ENCODE measurements around the gene NKIRAS2.
A peak's percentile ranks its signal among the peaks of the same experiment; 100 is the strongest.

The NKIRAS2 gene

GRCh38 chr17:42027590-42027889 is 7.7 kb downstream of the NKIRAS2 start:
- no peak for DNase-seq (ENCODE audit: low spot score)

- DNase-seq (ENCODE audit: low spot score) = no peak
Observed at GRCh38 chr17:42027961-42028790, 8.3 kb downstream of the NKIRAS2 start.

DNA sequence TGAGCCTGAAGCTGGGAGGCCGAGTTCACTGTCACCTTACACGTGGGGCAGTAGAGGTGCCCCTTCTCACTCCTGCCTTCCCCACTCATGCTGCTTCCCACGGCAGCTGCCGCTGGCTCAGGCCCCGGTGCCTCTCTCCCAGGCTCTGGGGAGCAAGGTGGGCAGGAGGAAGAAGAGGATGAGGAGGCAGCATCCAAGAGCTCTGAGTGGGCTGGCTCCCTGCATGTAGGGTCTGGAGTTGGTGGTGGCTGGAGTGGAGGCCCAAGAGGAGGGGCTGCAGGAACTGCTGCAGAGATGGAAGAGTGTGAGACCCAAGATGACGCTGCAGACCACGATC is 8.9 kb downstream of the NKIRAS2 start:
- no peak for DNase-seq (ENCODE audit: low spot score)

DNA sequence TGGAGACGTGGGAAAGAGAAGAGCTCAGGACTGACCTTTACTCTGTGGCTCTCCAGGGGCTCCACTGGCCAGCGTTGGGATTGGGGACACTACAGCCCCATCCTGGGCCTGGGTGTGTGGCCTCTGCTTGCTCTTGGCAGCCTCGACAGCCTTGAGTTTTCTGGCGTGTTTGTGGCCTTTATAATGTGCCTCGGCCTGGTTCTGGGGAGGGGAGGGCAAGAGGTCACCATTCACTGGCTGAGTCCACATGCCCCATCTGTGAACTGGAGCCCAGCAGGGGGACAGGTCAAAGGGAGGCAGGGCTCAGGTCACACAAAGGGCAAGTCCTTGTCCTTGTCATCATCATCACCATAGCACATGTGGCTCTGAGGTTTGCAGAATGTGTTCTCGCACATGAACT is 11.7 kb downstream of the NKIRAS2 start:
- DNase-seq (ENCODE audit: low spot score) = no peak

- no peak for DNase-seq (ENCODE audit: low spot score)
Observed at GRCh38 chr17:42034059-42034458, 14.2 kb downstream of the NKIRAS2 start.

GRCh38 chr17:42038221-42038973 is 18.5 kb downstream of the NKIRAS2 start:
- no peak for DNase-seq (ENCODE audit: low spot score)

DNA sequence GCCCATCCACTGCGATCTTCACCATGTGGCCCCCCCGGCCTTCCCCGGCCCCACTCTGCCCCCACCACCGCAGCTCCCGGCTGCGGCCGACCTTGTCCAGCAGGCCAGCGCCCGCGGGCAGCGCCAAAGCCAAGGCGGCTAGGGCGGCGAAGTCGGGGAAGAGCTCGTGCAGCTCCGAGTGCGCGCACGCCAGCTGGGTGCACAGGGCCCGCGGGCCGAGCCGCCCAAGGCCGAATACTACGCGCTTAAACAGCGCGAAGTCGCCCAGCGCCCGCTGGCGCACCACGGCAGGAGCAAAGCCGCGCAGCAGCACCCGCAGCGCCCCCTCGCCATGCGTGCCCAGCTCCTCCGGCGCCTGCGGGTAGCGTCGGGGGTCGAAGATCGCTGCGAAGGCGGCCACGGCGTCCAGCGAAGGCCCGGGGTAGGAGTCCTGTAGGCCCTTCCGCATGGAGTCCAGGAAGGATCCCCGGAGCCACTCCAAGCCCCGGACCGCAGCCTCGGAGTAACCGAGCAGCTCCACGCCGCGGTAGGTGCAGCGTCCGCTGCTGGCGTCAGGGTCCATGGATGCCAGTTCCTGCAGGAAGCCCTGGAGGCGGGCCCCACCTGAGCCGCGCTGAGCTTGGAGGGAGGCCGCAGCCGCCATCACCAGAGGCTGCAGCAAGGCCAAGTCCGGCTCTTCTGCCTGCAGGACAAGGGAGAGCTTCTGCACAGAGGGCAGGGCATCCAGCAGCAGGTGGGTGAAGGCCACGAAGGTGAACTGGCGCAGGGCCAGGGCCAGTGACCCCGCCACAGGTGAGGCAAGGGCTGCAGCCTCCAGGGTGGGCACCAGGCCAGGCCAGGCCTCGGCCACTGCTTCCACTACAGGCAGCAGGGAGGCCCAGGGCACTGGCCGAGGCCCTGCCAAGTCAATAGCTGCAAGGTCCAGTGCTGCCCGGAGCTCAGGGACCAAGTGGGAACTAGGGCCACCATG is 20.2 kb downstream of the NKIRAS2 start:
- DNase-seq (ENCODE audit: low spot score) = no peak

GRCh38 chr17:42040818-42041217 is 20.9 kb downstream of the NKIRAS2 start:
- DNase-seq (ENCODE audit: low spot score) = no peak

DNA sequence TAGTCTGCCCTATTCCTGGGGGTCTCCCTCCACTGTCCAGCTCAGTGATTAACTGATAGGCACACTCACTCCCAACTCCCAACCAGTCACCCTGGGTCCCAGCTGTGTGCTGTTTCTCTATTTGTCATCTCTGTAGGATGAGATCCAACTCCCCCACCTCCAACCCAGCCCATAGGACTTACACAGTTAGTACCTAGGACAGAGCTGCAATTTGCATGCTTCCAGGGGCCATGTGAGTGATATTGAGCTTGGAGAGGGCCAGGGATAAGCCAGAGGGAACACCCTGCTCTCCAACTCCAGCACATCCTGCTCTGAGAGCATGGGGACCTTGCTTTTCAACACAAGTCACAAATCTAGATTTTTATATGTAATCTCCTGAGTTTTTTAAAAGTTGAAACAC is 21.7 kb downstream of the NKIRAS2 start:
- no peak for DNase-seq (ENCODE audit: low spot score)

DNA sequence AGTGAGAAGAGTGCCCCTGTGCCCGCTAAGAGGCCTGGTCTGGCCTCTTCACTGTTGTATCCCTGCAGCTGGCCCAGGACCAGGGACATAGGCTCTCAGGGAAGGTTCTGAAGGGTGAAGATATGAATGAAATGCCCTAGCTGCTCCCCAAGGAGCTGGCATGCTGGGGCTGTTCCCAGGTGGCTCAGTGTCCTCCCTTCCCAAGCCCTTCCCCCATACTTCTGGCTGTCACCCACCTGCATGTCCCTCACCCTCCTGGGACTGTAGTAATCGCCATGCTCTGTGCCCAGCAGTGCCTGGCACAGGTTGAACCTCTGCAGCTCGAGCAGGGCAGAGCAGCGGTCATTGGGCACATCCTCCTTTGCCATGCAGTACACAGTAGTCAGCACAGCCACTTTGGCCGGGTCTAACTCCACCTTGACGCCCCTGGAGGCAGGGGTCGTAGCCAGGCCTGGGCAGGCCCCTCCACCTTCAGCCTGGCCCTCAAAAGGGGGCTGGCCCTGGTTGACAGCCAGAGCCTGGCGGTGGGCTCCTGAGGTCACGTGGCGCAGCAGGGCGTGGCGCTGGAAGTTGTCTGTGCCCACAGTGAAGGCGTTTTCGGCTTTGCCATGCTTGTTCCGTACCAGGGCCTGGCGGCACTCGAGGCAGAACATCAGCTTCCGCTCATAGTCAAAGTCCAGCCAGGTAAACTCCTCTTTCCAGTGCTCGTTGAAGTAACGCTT is 22.9 kb downstream of the NKIRAS2 start:
- no peak for DNase-seq (ENCODE audit: low spot score)

- no peak for DNase-seq (ENCODE audit: low spot score)
Observed at GRCh38 chr17:42045719-42046118, 25.8 kb downstream of the NKIRAS2 start.

- no peak for DNase-seq (ENCODE audit: low spot score)
Observed at GRCh38 chr17:42047343-42047742, 27.5 kb downstream of the NKIRAS2 start.

DNA sequence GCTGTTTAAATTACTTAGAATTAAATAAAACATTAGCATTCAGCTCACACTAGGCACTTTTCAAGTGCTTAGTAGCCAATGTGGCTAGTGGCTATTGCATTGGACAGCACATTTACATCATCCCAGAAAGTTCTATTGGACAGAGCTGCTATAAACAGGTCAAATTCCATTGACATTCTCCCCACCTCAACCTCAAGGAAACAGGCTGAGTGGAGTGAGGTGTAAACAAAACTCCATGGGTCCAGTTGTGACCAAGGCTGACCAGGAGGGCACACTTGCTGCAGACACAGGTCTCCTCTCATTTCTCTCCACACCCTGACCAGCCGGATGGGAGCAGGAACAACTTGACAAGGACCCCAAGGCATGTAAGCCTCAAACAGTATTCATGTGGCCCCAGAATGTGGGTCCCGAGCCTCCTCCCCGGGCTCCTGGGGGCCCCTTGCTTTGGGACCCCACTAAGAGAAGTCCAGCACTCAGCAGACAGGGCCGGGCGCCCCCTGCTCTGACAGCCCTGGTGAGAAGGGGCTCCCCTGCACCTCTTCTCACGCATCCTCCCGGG is 30.0 kb downstream of the NKIRAS2 start:
- no peak for DNase-seq (ENCODE audit: low spot score)

DNA sequence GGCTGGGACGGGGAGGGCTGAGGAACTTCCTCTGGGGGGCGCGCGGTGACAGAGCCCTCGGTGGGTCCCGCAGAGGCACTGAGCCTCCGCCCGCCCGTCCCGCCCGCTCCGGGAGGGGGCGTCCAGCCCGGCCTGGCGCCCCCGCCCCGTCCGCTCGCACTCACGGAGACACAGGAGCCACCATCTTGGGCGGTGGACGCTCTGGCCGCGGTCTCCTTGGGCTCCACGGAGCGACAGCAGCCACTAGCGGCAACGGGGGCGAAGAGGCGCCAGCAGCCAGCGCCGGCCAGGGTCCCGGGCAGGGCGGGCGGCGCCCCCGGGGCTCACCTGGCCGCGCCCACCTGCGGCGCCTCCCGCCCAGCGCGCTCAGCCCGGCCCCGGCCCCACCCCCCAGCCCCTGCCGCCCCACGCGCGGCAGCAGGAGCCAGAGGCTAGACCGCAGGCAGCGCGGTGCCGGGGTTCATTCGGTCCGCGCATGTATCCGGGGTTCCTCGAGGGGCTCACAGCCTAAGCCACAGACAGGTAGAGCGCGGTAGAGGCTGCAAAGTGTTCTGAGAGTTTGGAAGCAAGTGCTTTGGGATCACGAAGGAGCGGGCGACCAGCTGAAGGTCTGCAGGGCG is 30.6 kb downstream of the NKIRAS2 start, which contains the start of gene C17orf113:
TSS of gene C17orf113 (minus strand) at position 209 of the 620 bp plus-strand sequence. CDS start 7,225 bp downstream, outside the sequence.
- peak; percentile 42 for DNase-seq (ENCODE audit: low spot score)

DNA sequence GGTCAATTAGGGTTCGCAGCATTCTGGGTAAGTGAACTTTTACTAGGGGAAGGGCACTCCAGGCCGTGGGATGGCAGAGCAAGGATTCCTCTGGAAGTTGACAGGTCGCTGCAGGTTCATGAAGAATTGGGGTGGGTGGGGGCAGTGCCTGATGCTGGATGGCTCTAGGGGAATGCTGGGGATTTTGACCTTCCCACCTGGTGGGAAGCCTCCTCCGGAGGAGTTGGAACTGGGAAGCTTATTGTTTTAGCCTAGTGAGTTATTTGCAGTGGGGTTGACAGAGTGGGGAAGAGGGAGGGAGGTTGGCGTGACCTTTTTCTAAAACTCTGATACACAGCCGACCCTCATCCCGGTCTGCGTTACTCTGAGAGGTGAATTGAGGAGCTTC is 31.1 kb downstream of the NKIRAS2 start:
- DNase-seq (ENCODE audit: low spot score) = no peak

- no peak for DNase-seq (ENCODE audit: low spot score)
Observed at GRCh38 chr17:42051645-42052044, 31.8 kb downstream of the NKIRAS2 start.

GRCh38 chr17:42052346-42052877 is 32.5 kb downstream of the NKIRAS2 start:
- DNase-seq (ENCODE audit: low spot score) = no peak

DNA sequence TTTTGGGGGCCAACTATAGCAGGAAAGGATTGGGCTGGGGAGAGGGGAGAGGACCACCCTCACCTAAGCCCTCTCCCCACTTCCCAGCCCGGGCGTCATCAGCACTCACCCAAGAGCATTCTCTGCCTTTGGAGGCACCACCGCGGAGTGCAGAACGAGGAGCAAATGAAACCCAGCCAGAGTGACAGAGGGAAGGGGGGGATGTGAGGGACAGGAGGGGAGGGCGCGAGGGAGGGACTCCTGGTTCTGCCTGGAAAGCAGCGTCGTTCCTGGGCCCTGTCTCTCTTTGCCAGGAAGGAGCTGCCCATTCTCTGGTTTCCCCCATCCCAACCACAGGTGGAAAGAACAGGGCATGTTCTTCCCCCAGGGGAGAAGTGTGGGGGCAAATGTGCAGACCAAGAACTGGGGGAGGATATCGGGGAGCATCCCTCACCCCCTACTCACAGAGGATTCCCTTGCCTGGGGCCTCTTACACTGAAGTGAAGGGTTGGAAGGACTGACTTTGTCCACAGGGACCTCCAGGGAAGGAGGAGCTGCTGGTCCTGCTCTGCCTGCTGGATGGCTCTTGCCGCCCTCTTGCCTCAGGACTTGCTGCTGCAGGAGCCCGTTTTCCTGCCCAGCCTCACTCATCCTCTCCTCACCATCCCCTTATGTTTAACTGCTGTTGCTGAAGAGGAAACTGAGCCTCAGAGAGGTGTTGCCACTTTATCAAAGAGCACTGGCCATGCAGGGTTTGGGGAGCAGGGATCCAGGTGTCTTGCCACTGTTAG is 34.0 kb downstream of the NKIRAS2 start:
- no peak for DNase-seq (ENCODE audit: low spot score)

- DNase-seq (ENCODE audit: low spot score) = no peak
Observed at GRCh38 chr17:42055027-42055426, 35.1 kb downstream of the NKIRAS2 start.

DNA sequence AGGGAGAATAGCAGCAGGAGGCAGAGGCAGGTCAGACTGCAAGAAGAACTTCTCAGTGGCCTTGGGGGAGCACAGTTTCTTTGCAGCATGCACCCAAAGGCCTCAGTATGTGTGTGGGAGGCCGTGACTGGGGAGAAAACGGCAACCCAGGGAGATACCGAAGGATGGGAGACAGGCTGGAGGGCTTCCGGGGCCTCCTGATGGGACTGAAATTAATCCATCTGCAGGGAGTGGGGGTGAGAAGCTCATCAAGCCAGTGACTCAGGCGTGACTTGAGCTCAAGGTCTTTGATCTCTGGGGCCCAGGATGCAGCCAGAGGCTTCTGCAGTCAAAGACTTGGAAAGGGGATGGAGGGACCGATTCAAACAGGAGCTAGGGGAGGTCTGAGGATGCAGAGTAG is 35.6 kb downstream of the NKIRAS2 start:
- no peak for DNase-seq (ENCODE audit: low spot score)

Measured in NAMALWA (cell line).